PFSK-1 (cell line): ENCODE data around the gene TRIM45.

Experiments
- FOXP2 ChIP-seq: optimal IDR thresholded peaks from 2 replicates; pipeline ENCODE3; 2011; ENCODE audit warnings: borderline replicate concordance, control low read depth, inconsistent platforms; ENCODE audit not compliant: insufficient read depth; ENCODE audit errors: extremely low read length, extremely low read depth
- POLR2AphosphoS5 ChIP-seq: IDR thresholded peaks from 2 replicates; pipeline ENCODE4 v1.6.1; 2012; ENCODE audit warnings: low read depth, mild to moderate bottlenecking, control low read depth, low read length, moderate library complexity
- SIN3A ChIP-seq: IDR thresholded peaks from 2 replicates; pipeline ENCODE4 v1.6.1; 2012; ENCODE audit warnings: mild to moderate bottlenecking, low read length, moderate library complexity, borderline replicate concordance; ENCODE audit not compliant: insufficient read depth
- TAF1 ChIP-seq: IDR thresholded peaks from 2 replicates; pipeline ENCODE4 v1.6.1; 2012; ENCODE audit warnings: low read length, control low read depth, borderline replicate concordance; ENCODE audit not compliant: insufficient read depth
- TF ChIP-seq, protein P1 (sequence below), 2 experiments: IDR thresholded peaks; 2 replicates each; pipeline versions ENCODE4 v1.6.1 to v1.8.0; 2011 to 2012; ENCODE audit warnings: low read depth in 2 of 2, low read length in 2 of 2, control low read depth in 1 of 2, inconsistent platforms in 1 of 2, mild to moderate bottlenecking in 1 of 2, moderate library complexity in 1 of 2; ENCODE audit not compliant: insufficient read depth in 1 of 2

Gene TRIM45

DNA sequence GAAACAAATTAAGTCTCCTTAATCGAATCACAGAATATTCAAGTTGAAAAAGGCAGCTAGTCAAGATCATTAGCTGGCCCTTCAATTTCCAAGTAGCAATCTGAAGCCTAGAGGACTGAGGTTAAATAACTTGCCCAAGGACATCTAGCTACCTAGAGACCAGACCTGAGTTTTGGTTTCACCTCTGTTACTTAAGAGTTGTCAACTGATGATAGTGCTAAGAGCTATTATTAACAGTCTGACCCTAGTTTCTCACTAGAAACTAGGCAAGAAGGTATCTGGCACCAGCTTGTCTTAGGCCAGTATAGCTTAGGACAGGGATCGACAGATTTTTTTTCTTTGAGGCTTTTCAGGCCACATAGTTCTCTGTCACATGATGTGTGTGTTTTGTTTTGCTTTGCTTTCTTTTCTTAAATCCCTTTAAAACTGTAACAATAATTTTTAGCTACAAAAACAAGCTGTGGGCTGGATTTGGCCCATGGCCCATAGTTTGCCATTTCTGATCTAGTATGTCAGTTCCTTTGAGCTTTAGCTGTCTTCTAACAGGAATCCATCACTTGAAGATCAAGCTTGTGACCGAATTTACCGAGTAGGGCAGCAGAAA is 23.2 kb downstream of the TRIM45 start:
- no peak for TF ChIP-seq TAF1
- no peak for TF ChIP-seq SIN3A
- TF ChIP-seq, protein P1, sequence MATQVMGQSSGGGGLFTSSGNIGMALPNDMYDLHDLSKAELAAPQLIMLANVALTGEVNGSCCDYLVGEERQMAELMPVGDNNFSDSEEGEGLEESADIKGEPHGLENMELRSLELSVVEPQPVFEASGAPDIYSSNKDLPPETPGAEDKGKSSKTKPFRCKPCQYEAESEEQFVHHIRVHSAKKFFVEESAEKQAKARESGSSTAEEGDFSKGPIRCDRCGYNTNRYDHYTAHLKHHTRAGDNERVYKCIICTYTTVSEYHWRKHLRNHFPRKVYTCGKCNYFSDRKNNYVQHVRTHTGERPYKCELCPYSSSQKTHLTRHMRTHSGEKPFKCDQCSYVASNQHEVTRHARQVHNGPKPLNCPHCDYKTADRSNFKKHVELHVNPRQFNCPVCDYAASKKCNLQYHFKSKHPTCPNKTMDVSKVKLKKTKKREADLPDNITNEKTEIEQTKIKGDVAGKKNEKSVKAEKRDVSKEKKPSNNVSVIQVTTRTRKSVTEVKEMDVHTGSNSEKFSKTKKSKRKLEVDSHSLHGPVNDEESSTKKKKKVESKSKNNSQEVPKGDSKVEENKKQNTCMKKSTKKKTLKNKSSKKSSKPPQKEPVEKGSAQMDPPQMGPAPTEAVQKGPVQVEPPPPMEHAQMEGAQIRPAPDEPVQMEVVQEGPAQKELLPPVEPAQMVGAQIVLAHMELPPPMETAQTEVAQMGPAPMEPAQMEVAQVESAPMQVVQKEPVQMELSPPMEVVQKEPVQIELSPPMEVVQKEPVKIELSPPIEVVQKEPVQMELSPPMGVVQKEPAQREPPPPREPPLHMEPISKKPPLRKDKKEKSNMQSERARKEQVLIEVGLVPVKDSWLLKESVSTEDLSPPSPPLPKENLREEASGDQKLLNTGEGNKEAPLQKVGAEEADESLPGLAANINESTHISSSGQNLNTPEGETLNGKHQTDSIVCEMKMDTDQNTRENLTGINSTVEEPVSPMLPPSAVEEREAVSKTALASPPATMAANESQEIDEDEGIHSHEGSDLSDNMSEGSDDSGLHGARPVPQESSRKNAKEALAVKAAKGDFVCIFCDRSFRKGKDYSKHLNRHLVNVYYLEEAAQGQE (IDR thresholded peaks at IDR 0.05; ENCODE audit: insufficient read depth in 1 of 2, low read depth in 2 of 2, low read length in 2 of 2): no peak
- no peak for TF ChIP-seq FOXP2
- no peak for TF ChIP-seq POLR2AphosphoS5

DNA sequence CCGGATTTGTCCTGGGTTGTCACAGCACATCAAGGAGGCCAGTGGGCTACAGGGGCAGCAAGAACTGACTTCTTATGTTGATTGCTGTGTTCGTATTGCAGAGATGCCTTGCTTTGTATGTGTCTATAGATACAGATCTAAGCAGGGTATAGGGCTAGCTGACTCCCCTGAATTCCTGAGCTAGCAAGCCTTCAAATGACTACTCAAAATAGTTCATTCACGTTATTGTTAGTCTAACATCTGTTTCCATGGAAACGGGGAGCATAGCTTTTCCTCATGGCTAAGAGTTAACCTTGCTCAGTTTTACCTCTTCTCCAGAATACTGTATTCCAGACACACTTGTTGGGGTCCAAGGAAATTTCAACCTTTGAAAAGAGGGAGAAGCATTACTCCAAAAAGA is 24.1 kb downstream of the TRIM45 start:
- TF ChIP-seq TAF1: no peak
- TF ChIP-seq FOXP2: no peak
- no peak for TF ChIP-seq POLR2AphosphoS5
- no peak for TF ChIP-seq SIN3A
- TF ChIP-seq, protein P1 (IDR thresholded peaks at IDR 0.05; ENCODE audit: insufficient read depth in 1 of 2, low read depth in 2 of 2, low read length in 2 of 2): no peak

DNA sequence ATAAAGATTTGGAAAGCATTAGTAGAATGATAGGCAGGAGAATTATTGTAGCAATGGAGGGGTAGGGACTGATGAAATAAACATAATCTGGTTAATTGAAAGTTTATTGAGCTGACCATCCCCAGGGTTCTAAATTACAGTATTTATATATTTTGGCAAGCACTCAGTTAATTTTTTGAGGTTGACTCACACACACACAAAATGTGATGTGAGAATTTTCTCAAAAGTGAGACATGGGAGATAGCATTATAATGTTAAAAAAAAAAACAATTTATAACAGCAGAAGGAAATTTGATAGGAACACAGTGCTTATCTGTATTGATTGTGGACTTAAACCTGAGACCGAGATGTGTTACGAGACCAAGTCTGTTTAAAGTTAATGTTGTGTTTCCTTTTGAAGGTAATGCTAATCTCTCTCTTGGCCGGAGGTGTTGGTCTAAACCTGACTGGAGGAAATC is 24.6 kb downstream of the TRIM45 start:
- TF ChIP-seq FOXP2: no peak

DNA sequence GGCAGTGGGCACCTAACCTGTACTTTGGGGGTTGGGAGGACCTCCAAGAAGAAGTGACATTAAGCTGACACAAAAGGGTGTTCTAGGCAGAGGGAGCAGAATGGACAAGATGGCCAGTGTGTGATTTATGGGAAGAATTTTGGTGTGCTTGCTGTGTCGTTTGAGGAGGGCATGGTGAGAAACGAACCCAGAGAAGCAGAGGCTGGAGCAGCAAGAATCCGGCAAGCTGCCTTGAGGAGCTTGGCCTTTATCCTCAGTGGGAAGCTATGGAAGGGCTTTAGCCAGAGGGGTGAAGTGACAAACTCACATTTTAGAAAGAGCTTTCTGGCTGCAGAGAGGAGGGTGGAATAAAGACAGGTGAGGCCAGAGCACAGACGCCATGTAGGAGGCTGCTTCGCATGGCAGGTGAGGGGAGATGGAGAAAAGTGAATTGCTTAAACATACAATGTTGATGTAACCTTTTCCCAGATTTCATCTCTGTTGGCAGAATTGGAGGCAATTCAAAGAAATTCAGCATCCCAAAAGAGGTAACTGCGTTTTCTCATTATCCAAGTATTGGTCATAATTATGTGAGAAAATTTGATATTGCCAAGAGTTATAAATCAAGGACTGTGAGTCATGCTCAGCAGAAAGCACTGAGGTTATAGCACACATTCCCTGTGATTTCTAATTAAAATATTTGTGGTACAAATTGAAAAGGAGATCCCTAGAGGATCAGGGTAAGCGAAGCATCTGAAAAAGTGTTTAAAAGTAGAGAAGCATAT is 26.5 kb downstream of the TRIM45 start:
- TF ChIP-seq SIN3A (no peak), POLR2AphosphoS5 (no peak), TAF1 (no peak), FOXP2 (no peak)
- TF ChIP-seq, protein P1 (IDR thresholded peaks at IDR 0.05; ENCODE audit: insufficient read depth in 1 of 2, low read depth in 2 of 2, low read length in 2 of 2): no peak

DNA sequence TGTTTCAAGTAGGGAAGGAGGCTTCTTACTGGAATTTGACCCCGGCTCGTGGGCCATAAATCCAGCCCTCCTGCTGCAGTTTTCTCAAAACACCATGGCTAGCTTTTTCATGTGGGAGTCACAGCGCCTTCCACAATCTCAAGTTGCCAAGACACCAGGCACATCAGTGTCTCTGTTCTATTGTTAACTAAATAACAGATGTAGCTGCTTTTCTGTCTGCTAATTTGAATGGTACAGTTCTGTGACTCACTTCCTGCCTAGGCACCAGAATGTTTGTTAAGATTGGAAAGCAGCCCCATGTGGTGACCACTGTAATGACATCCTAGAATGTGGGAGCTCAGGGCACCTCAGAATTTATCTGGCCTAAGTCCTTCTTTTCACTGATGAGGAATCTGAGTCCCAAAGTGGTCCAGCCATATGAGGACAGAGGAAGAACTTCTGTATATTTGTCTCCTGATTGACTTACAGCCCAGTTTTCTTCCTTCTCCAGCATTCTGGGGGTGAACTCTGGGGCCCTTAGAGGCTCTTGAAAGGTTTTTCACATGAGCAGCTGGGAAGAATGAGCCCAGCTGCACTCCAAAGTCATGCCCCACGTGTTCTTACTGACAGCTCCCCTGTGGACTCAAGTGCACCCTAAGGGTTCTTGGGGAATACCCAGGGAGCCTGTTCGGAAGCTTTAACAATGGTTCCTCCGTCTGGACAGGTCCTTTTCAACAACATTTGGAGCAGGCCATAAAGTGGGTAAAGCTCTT is 27.5 kb downstream of the TRIM45 start:
- TF ChIP-seq FOXP2 (no peak), TAF1 (no peak), POLR2AphosphoS5 (no peak), SIN3A (no peak)
- TF ChIP-seq, protein P1 (IDR thresholded peaks at IDR 0.05; ENCODE audit: insufficient read depth in 1 of 2, low read depth in 2 of 2, low read length in 2 of 2): no peak
